Measurements from ENCODE around the gene TRAPPC10. TPM values are rescaled to one million over a fixed set of nuclear protein-coding genes. Genes with fewer than 3 reads are reported as not detected.

TRAPPC10 gene
- total and polyA plus RNA-seq, 9 of the 15 experiments (the other 6 are each of a cell fraction or from before 2014, with no cell fraction given) = 1.1 to 33.8 (median 24.3) TPM

- TF ChIP-seq ZNF146 (CRISPR knock-in tag; IDR thresholded peaks at IDR 0.05; ENCODE audit: unreplicated experiment) = no peak
- peak; percentile 73 for TF ChIP-seq TBP (optimal IDR thresholded peaks at IDR 0.05; ENCODE audit: low read depth, low read length)
- peak; percentile 60; the same call in 1 of the 2 replicates for TF ChIP-seq ZNF76 (CRISPR knock-in tag; IDR thresholded peaks at IDR 0.05; ENCODE audit: borderline replicate concordance)
- peak; percentile 86 for TF ChIP-seq KLF1 (tag; IDR thresholded peaks at IDR 0.05)
- peak; percentile 28; the same call in 1 of the 2 replicates for TF ChIP-seq REST (IDR thresholded peaks at IDR 0.05; ENCODE audit: borderline replicate concordance)
- peak; percentile 85 for TF ChIP-seq REST (CRISPR knock-in tag; IDR thresholded peaks at IDR 0.05; ENCODE audit: low read depth)
- TF ChIP-seq RBM22 (IDR thresholded peaks at IDR 0.05; ENCODE audit: low read depth, low read length, poor library complexity, severe bottlenecking) = peak; percentile 57
- TF ChIP-seq COPS2 (conservative IDR thresholded peaks at IDR 0.05) = no peak
- no peak for TF ChIP-seq RFX1 (IDR thresholded peaks at IDR 0.05)
- TF ChIP-seq ZNF134 (CRISPR knock-in tag; conservative IDR thresholded peaks at IDR 0.05) = no peak
- TF ChIP-seq SNRNP70 (optimal IDR thresholded peaks at IDR 0.05; ENCODE audit: low read depth, low read length) = no peak
- peak; percentile 40; the same call in 1 of the 2 replicates for TF ChIP-seq PHB (CRISPR knock-in tag; IDR thresholded peaks at IDR 0.05)
- TF ChIP-seq JUNB (CRISPR knock-in tag; conservative IDR thresholded peaks at IDR 0.05) = no peak
- peak; percentile 91 for TF ChIP-seq CTBP1 (IDR thresholded peaks at IDR 0.05; ENCODE audit: borderline replicate concordance)
- TF ChIP-seq YBX1 (IDR thresholded peaks at IDR 0.05) = no peak
- TF ChIP-seq, protein P1, sequence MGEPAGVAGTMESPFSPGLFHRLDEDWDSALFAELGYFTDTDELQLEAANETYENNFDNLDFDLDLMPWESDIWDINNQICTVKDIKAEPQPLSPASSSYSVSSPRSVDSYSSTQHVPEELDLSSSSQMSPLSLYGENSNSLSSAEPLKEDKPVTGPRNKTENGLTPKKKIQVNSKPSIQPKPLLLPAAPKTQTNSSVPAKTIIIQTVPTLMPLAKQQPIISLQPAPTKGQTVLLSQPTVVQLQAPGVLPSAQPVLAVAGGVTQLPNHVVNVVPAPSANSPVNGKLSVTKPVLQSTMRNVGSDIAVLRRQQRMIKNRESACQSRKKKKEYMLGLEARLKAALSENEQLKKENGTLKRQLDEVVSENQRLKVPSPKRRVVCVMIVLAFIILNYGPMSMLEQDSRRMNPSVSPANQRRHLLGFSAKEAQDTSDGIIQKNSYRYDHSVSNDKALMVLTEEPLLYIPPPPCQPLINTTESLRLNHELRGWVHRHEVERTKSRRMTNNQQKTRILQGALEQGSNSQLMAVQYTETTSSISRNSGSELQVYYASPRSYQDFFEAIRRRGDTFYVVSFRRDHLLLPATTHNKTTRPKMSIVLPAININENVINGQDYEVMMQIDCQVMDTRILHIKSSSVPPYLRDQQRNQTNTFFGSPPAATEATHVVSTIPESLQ (CRISPR knock-in tag; IDR thresholded peaks at IDR 0.05) = peak; percentile 38; the same call in 1 of the 2 replicates
- no peak for TF ChIP-seq RFX7 (CRISPR knock-in tag; IDR thresholded peaks at IDR 0.05)
- TF ChIP-seq SOX6 (IDR thresholded peaks at IDR 0.05) = peak; percentile 66; the same call in 1 of the 2 replicates
- no peak for TF ChIP-seq ZNF644 (tag; IDR thresholded peaks at IDR 0.05; ENCODE audit: low read depth)
- TF ChIP-seq ZNF12 (CRISPR knock-in tag; IDR thresholded peaks at IDR 0.05) = peak; percentile 32; the same call in 1 of the 2 replicates
Observed at GRCh38 chr21:44011579-44012473, at the start of gene TRAPPC10 (continued).

All from K562 (cell line).